HT-29 (cell line): ENCODE data around the gene ZBTB47. TPM values are rescaled to one million over a fixed set of nuclear protein-coding genes. Genes with fewer than 3 reads are reported as not detected.

ENCODE experiments used
- DNase-seq: peaks from one replicate; pipeline ENCODE4 v3.0.0-alpha.2; 2015; ENCODE audit warnings: low spot score
- total RNA-seq: library from RNA; depleted of rRNA; stranded (reverse); fragments of >200 nt; shearing (Covaris generic); gene quantifications from 2 replicates; pipeline ENCODE4 v1.2.3, GENCODE V29; 2014

ZBTB47 gene
- total RNA-seq, 1 experiment from 2014 or later, result 1.1 TPM

GRCh38 chr3:42698216-42698910, 44.9 kb downstream of the ZBTB47 start:
- DNase-seq, result no peak

- DNase-seq, result no peak
Observed at GRCh38 chr3:42698911-42699230, 45.4 kb downstream of the ZBTB47 start.

GRCh38 chr3:42699511-42699971, 46.0 kb downstream of the ZBTB47 start:
- DNase-seq, result no peak

- no peak for DNase-seq
Observed at GRCh38 chr3:42700366-42701288, 47.1 kb downstream of the ZBTB47 start.

- DNase-seq, result peak; percentile 24
Observed at GRCh38 chr3:42701371-42702065, 48.0 kb downstream of the ZBTB47 start.

GRCh38 chr3:42702066-42702951, 48.8 kb downstream of the ZBTB47 start, which contains the start of gene HHATL:
HHATL (minus strand) TSS chr3:42702798; CDS start chr3:42700826, 1,972 bp downstream.
- DNase-seq, result no peak

GRCh38 chr3:42702982-42703694, 49.6 kb downstream of the ZBTB47 start:
- no peak for DNase-seq

- no peak for DNase-seq
Observed at GRCh38 chr3:42703695-42704025, 50.2 kb downstream of the ZBTB47 start.

- DNase-seq, result no peak
Observed at GRCh38 chr3:42704136-42704841, 50.8 kb downstream of the ZBTB47 start.

- no peak for DNase-seq
Observed at GRCh38 chr3:42705058-42705767, 51.7 kb downstream of the ZBTB47 start.

- no peak for DNase-seq
Observed at GRCh38 chr3:42705962-42706585, 52.6 kb downstream of the ZBTB47 start.

GRCh38 chr3:42706721-42707619, 53.5 kb downstream of the ZBTB47 start:
- no peak for DNase-seq

- DNase-seq, result no peak
Observed at GRCh38 chr3:42707620-42708355, 54.3 kb downstream of the ZBTB47 start.

GRCh38 chr3:42708611-42709151, 55.2 kb downstream of the ZBTB47 start:
- DNase-seq, result no peak

- DNase-seq, result no peak
Observed at GRCh38 chr3:42709621-42710020, 56.1 kb downstream of the ZBTB47 start.

- no peak for DNase-seq
Observed at GRCh38 chr3:42710323-42711021, 57.0 kb downstream of the ZBTB47 start.
